OCI-LY3 (cell line): ENCODE results near the gene CYB5R3.

Source experiments
- H2AFZ ChIP-seq: fragments of 200-600, 300-600 bp; shearing (Covaris generic); 2 replicates; pipeline ENCODE4 v1.6.0; 2014; ENCODE audit warnings: antibody characterized with exemption, low read depth, low read length
- H3K27ac ChIP-seq: fragments of 200-600, 300-600 bp; sonication (generic); 2 replicates; pipeline ENCODE4 v1.5.1; 2014; ENCODE audit warnings: mild to moderate bottlenecking, low read length, moderate library complexity, mixed read lengths
- H3K27me3 ChIP-seq: fragments of 200-600, 300-600 bp; sonication (generic); 2 replicates; pipeline ENCODE4 v1.6.1; 2014; ENCODE audit warnings: low read depth, low read length, mixed read lengths
- H3K36me3 ChIP-seq: fragments of 200-600, 300-600 bp; sonication (generic); replicated peaks from 2 replicates; pipeline ENCODE3; 2014; ENCODE audit warnings: low read depth, low read length, mixed read lengths
- H3K4me1 ChIP-seq: fragments of 300-600, 200-600 bp; sonication (generic); 2 replicates; pipeline ENCODE4 v1.6.1; 2014; ENCODE audit warnings: low read length, mixed read lengths
- H3K4me2 ChIP-seq: fragments of 200-600, 300-600 bp; sonication (generic); 2 replicates; pipeline ENCODE4 v1.6.1; 2014; ENCODE audit warnings: low read length, mixed read lengths
- H3K4me3 ChIP-seq: fragments of 300-600, 200-600 bp; sonication (generic); 2 replicates; pipeline ENCODE4 v1.5.1; 2014; ENCODE audit warnings: antibody characterized with exemption, mild to moderate bottlenecking, low read length, moderate library complexity
- H3K79me2 ChIP-seq: fragments of 300-600, 200-600 bp; shearing (Covaris generic); 2 replicates; pipeline ENCODE4 v1.6.1; 2014; ENCODE audit warnings: mild to moderate bottlenecking, low read length, mixed read lengths
- H3K9ac ChIP-seq: fragments of 300-600, 200-600 bp; shearing (Covaris generic); 2 replicates; pipeline ENCODE4 v1.6.0; 2014; ENCODE audit warnings: mild to moderate bottlenecking, low read length, moderate library complexity
- H3K9me3 ChIP-seq: fragments of 200-600, 300-600 bp; shearing (Covaris generic); 2 replicates; pipeline ENCODE4 v1.6.1; 2014; ENCODE audit warnings: low read length, mixed read lengths; ENCODE audit not compliant: insufficient read depth
- H4K20me1 ChIP-seq: fragments of 200-600, 300-600 bp; sonication (generic); 2 replicates; pipeline ENCODE4 v1.6.1; 2016; ENCODE audit warnings: low read length, mixed read lengths; ENCODE audit not compliant: insufficient read depth
- CTCF ChIP-seq: fragments of 200-600, 300-600 bp; sonication (generic); IDR thresholded peaks from 2 replicates; pipeline ENCODE4 v1.5.1; 2014; ENCODE audit warnings: antibody characterized with exemption, low read length, low read depth
- EZH2phosphoT487 ChIP-seq: fragments of 200-600 bp; shearing (Covaris generic); IDR thresholded peaks from 2 replicates; pipeline ENCODE4 v1.6.1; 2018; ENCODE audit warnings: antibody characterized with exemption, mixed run types, low read depth

CYB5R3 gene

GRCh38 chr22:42625416-42625815 lies 23.8 kb downstream of the CYB5R3 start:
- peaks cover 8% of the 10 kb centered on the region for H3K4me1 ChIP-seq
- H2AFZ ChIP-seq: no peak overlapping the region
- H3K36me3 ChIP-seq: peaks cover 40% of the 10 kb centered on the region
- no peak overlapping the region for H3K9ac ChIP-seq
- H4K20me1 ChIP-seq: no peaks in the 10 kb centered on the region
- no peak overlapping the region for H3K4me3 ChIP-seq
- H3K27ac ChIP-seq: no peak overlapping the region
- no peaks in the 10 kb centered on the region for H3K9me3 ChIP-seq
- no peaks in the 10 kb centered on the region for H3K27me3 ChIP-seq
- no peak overlapping the region for H3K4me2 ChIP-seq
- H3K79me2 ChIP-seq: no peaks in the 10 kb centered on the region
- no peak for TF ChIP-seq EZH2phosphoT487
- TF ChIP-seq CTCF: no peak

GRCh38 chr22:42624551-42625106 lies 24.6 kb downstream of the CYB5R3 start:
- Histone ChIP-seq H3K4me1 (peaks cover 8% of the 10 kb centered on the region), H3K4me2 (no peak overlapping the region), H3K9ac (no peak overlapping the region), H2AFZ (no peak overlapping the region), H3K9me3 (no peaks in the 10 kb centered on the region), H3K4me3 (no peak overlapping the region), H3K79me2 (no peaks in the 10 kb centered on the region), H3K27ac (no peak overlapping the region), H3K36me3 (peaks cover 36% of the 10 kb centered on the region), H4K20me1 (no peaks in the 10 kb centered on the region), H3K27me3 (no peaks in the 10 kb centered on the region)
- TF ChIP-seq EZH2phosphoT487: no peak

GRCh38 chr22:42623756-42624441 lies 25.3 kb downstream of the CYB5R3 start:
- TF ChIP-seq CTCF: no peak
- TF ChIP-seq EZH2phosphoT487: no peak
- Histone ChIP-seq H3K27ac (0 out of 2 replicates have a peak overlapping the region, but pooled peaks have one; percentile 10), H3K4me1 (peaks cover 8% of the 10 kb centered on the region), H3K9me3 (no peaks in the 10 kb centered on the region), H3K36me3 (peaks cover 33% of the 10 kb centered on the region), H3K4me2 (no peak overlapping the region), H4K20me1 (no peaks in the 10 kb centered on the region), H3K79me2 (no peaks in the 10 kb centered on the region), H3K9ac (no peak overlapping the region), H3K27me3 (no peaks in the 10 kb centered on the region), H2AFZ (no peak overlapping the region), H3K4me3 (no peak overlapping the region)

GRCh38 chr22:42623301-42623751 lies 25.9 kb downstream of the CYB5R3 start:
- no peaks in the 10 kb centered on the region for H4K20me1 ChIP-seq
- H3K27ac ChIP-seq: 0 out of 2 replicates have a peak overlapping the region, but pooled peaks have one; percentile 10
- H3K4me3 ChIP-seq: no peak overlapping the region
- no peaks in the 10 kb centered on the region for H3K27me3 ChIP-seq
- H3K9me3 ChIP-seq: no peaks in the 10 kb centered on the region
- no peak overlapping the region for H2AFZ ChIP-seq
- peaks cover 8% of the 10 kb centered on the region for H3K4me1 ChIP-seq
- H3K79me2 ChIP-seq: no peaks in the 10 kb centered on the region
- TF ChIP-seq CTCF (no peak), EZH2phosphoT487 (no peak)
- H3K36me3 ChIP-seq: peaks cover 27% of the 10 kb centered on the region
- no peak overlapping the region for H3K4me2 ChIP-seq
- no peak overlapping the region for H3K9ac ChIP-seq
